ENCODE results near the gene SLC27A6.
"Not testable (repeated sequence)": the region's sequence is repeated elsewhere in the genome, so short reads cannot be mapped to it uniquely, and the experiment has no call there.

SLC27A6 gene

GRCh38 chr5:128927644-128928043 lies 37.6 kb upstream of the SLC27A6 start:
- no peak for TF ChIP-seq CTCF (IDR thresholded peaks at IDR 0.05; ENCODE audit: low read depth, low read length, missing control alignments)
- no peak overlapping the region for H3K27ac ChIP-seq
- H3K27me3 ChIP-seq (replicated peaks): no peaks in the 10 kb centered on the region
- no peak for DNase-seq
- no peaks in the 10 kb centered on the region for H3K36me3 ChIP-seq (replicated peaks)
- in situ Hi-C loops (cut with HindIII; ENCODE audit: low pct_ligation_motif_present, low sequenced_read_pairs): no loop called here
- no peak overlapping the region for H3K4me3 ChIP-seq (ENCODE audit: low read depth, low read length)

GRCh38 chr5:128932232-128932631 lies 33.1 kb upstream of the SLC27A6 start:
- in situ Hi-C loops (cut with HindIII; ENCODE audit: low pct_ligation_motif_present, low sequenced_read_pairs); H3K27me3 ChIP-seq (replicated peaks); DNase-seq; H3K36me3 ChIP-seq (replicated peaks); H3K4me3 ChIP-seq (ENCODE audit: low read depth, low read length); H3K27ac ChIP-seq: not testable (repeated sequence)

- DNase-seq; H3K36me3 ChIP-seq (replicated peaks); H3K4me3 ChIP-seq (ENCODE audit: low read depth, low read length); H3K27ac ChIP-seq; H3K27me3 ChIP-seq (replicated peaks); in situ Hi-C loops (cut with HindIII; ENCODE audit: low pct_ligation_motif_present, low sequenced_read_pairs): not testable (repeated sequence)
Observed at GRCh38 chr5:128943100-128943499, 22.2 kb upstream of the SLC27A6 start.

GRCh38 chr5:128949847-128950546 lies 15.3 kb upstream of the SLC27A6 start:
- no peak for DNase-seq
- in situ Hi-C loops (cut with HindIII; ENCODE audit: low pct_ligation_motif_present, low sequenced_read_pairs): no loop called here
- TF ChIP-seq CTCF (IDR thresholded peaks at IDR 0.05; ENCODE audit: low read depth, low read length, missing control alignments): no peak
- Histone ChIP-seq H3K36me3 (replicated peaks) (no peaks in the 10 kb centered on the region), H3K27ac (no peak overlapping the region), H3K27me3 (replicated peaks) (no peaks in the 10 kb centered on the region), H3K4me3 (ENCODE audit: low read depth, low read length) (no peak overlapping the region)

GRCh38 chr5:128951301-128951700 lies 14.0 kb upstream of the SLC27A6 start:
- in situ Hi-C loops (cut with HindIII; ENCODE audit: low pct_ligation_motif_present, low sequenced_read_pairs); H3K27me3 ChIP-seq (replicated peaks); H3K4me3 ChIP-seq (ENCODE audit: low read depth, low read length); DNase-seq; H3K36me3 ChIP-seq (replicated peaks); H3K27ac ChIP-seq: not testable (repeated sequence)

GRCh38 chr5:128956164-128956563 lies 9.1 kb upstream of the SLC27A6 start:
- DNase-seq: no peak
- no peak for TF ChIP-seq CTCF (IDR thresholded peaks at IDR 0.05; ENCODE audit: low read depth, low read length, missing control alignments)
- Histone ChIP-seq H3K4me3 (ENCODE audit: low read depth, low read length) (no peak overlapping the region), H3K27me3 (replicated peaks) (no peaks in the 10 kb centered on the region), H3K27ac (no peak overlapping the region), H3K36me3 (replicated peaks) (no peaks in the 10 kb centered on the region)
- in situ Hi-C loops (cut with HindIII; ENCODE audit: low pct_ligation_motif_present, low sequenced_read_pairs): no loop called here

GRCh38 chr5:128962211-128962610 lies 3.1 kb upstream of the SLC27A6 start:
- H3K4me3 ChIP-seq (ENCODE audit: low read depth, low read length): no peak overlapping the region
- no peak overlapping the region for H3K27ac ChIP-seq
- DNase-seq: no peak
- in situ Hi-C loops (cut with HindIII; ENCODE audit: low pct_ligation_motif_present, low sequenced_read_pairs): no loop called here
- no peaks in the 10 kb centered on the region for H3K27me3 ChIP-seq (replicated peaks)
- TF ChIP-seq CTCF (IDR thresholded peaks at IDR 0.05; ENCODE audit: low read depth, low read length, missing control alignments): no peak
- H3K36me3 ChIP-seq (replicated peaks): no peaks in the 10 kb centered on the region

Measured in brain microvascular endothelial cell (primary cell).